HG02970 (cell line): Measurements from ENCODE around the gene ABI3BP.
"Not testable (repeated sequence)": the region's sequence is repeated elsewhere in the genome, so short reads cannot be mapped to it uniquely, and the experiment has no call there.

Experiments
- ATAC-seq: cut with Tn5 transposase; IDR thresholded peaks from one replicate; pipeline ENCODE4 v1.9.1; 2021; ENCODE audit warnings: mild to moderate bottlenecking, moderate library complexity, moderate number of reproducible peaks; ENCODE audit not compliant: unreplicated experiment, low FRiP score

ABI3BP gene

GRCh38 chr3:100993309-100993708 lies at the start of gene ABI3BP:
Gene ABI3BP, minus strand, starts transcription at chr3:100993421. Its CDS starts 37 bp downstream, at chr3:100993384.
- no peak for ATAC-seq

GRCh38 chr3:101039285-101039684 lies 46.1 kb upstream of the ABI3BP start:
- no peak for ATAC-seq

GRCh38 chr3:101038880-101039279 lies 45.7 kb upstream of the ABI3BP start:
- no peak for ATAC-seq

- ATAC-seq = no peak
Measured at GRCh38 chr3:101038393-101038792, 45.2 kb upstream of the ABI3BP start.

- no peak for ATAC-seq
Measured at GRCh38 chr3:101037613-101038012, 44.4 kb upstream of the ABI3BP start.

- no peak for ATAC-seq
Measured at GRCh38 chr3:101036676-101037075, 43.5 kb upstream of the ABI3BP start.

- ATAC-seq = no peak
Measured at GRCh38 chr3:101036213-101036618, 43.0 kb upstream of the ABI3BP start.

- no peak for ATAC-seq
Measured at GRCh38 chr3:101027286-101027685, 34.1 kb upstream of the ABI3BP start.

GRCh38 chr3:101026881-101027280 lies 33.7 kb upstream of the ABI3BP start:
- no peak for ATAC-seq

GRCh38 chr3:101026244-101026643 lies 33.0 kb upstream of the ABI3BP start:
- ATAC-seq = no peak

GRCh38 chr3:101020351-101021015 lies 27.3 kb upstream of the ABI3BP start:
- ATAC-seq = no peak

- ATAC-seq = no peak
Measured at GRCh38 chr3:101017017-101017416, 23.8 kb upstream of the ABI3BP start.

GRCh38 chr3:101012312-101012711 lies 19.1 kb upstream of the ABI3BP start:
- ATAC-seq = not testable (repeated sequence)

- no peak for ATAC-seq
Measured at GRCh38 chr3:101011136-101011535, 17.9 kb upstream of the ABI3BP start.

- no peak for ATAC-seq
Measured at GRCh38 chr3:101010296-101010695, 17.1 kb upstream of the ABI3BP start.

- ATAC-seq = no peak
Measured at GRCh38 chr3:101009386-101009785, 16.2 kb upstream of the ABI3BP start.

- ATAC-seq = no peak
Measured at GRCh38 chr3:100999160-100999559, 5.9 kb upstream of the ABI3BP start.

- ATAC-seq = no peak
Measured at GRCh38 chr3:100994809-100995208, 1.6 kb upstream of the ABI3BP start.

GRCh38 chr3:100994187-100994586 lies 966 bp upstream of the ABI3BP start:
- ATAC-seq = no peak

- no peak for ATAC-seq
Measured at GRCh38 chr3:100992231-100993012, 799 bp downstream of the ABI3BP start.

- no peak for ATAC-seq
Measured at GRCh38 chr3:100988080-100988479, 5.1 kb downstream of the ABI3BP start.

- ATAC-seq = no peak
Measured at GRCh38 chr3:100984308-100984707, 8.9 kb downstream of the ABI3BP start.
